Smooth muscle cell (in vitro differentiated cells): ENCODE data around the gene TTLL3. TPM values are rescaled to one million over a fixed set of nuclear protein-coding genes. Genes with fewer than 3 reads are reported as not detected.

Experiments
- DNase-seq: peaks from one replicate; lab custom pipeline; 2025; ENCODE audit not compliant: unreplicated experiment; lab: John Stamatoyannopoulos, UW
- H2AFZ ChIP-seq: fragments of 200-600 bp; sonication (generic); 2 replicates; pipeline ENCODE4 v1.6.0; 2016; ENCODE audit warnings: antibody characterized with exemption, low read depth, mild to moderate bottlenecking
- H3F3A ChIP-seq: fragments of 200-600 bp; sonication (generic); 2 replicates; pipeline ENCODE4 v1.6.0; 2017; ENCODE audit warnings: antibody characterized with exemption, low read depth
- H3K27ac ChIP-seq: fragments of 200-600 bp; sonication (generic); 2 replicates; pipeline ENCODE4 v1.5.1; 2016; ENCODE audit warnings: low read depth, mild to moderate bottlenecking
- H3K27me3 ChIP-seq: fragments of 200-600 bp; sonication (generic); 2 replicates; pipeline ENCODE4 v1.6.1; 2016; ENCODE audit warnings: low read depth, mild to moderate bottlenecking
- H3K36me3 ChIP-seq: fragments of 200-600 bp; sonication (generic); 2 replicates; pipeline ENCODE4 v1.5.1; 2016; ENCODE audit warnings: low read depth
- H3K4me1 ChIP-seq: fragments of 200-600 bp; sonication (generic); 2 replicates; pipeline ENCODE4 v1.5.1; 2016; ENCODE audit warnings: low read depth
- H3K4me2 ChIP-seq: fragments of 200-600 bp; sonication (generic); 2 replicates; pipeline ENCODE4 v1.6.0; 2016; ENCODE audit warnings: mild to moderate bottlenecking
- H3K4me3 ChIP-seq: fragments of 200-600 bp; sonication (generic); 2 replicates; pipeline ENCODE4 v1.5.1; 2016; ENCODE audit warnings: mild to moderate bottlenecking
- H3K79me2 ChIP-seq: fragments of 200-600 bp; sonication (generic); 2 replicates; pipeline ENCODE4 v1.6.0; 2016; ENCODE audit warnings: low read depth, mild to moderate bottlenecking
- H3K9ac ChIP-seq: fragments of 200-600 bp; sonication (generic); 2 replicates; pipeline ENCODE4 v1.6.0; 2016; ENCODE audit warnings: low read depth
- H3K9me3 ChIP-seq: fragments of 200-600 bp; sonication (generic); replicated peaks from 2 replicates; pipeline ENCODE4 v1.5.1; 2016; ENCODE audit warnings: low read depth
- H4K20me1 ChIP-seq: fragments of 200-600 bp; sonication (generic); 2 replicates; pipeline ENCODE4 v1.6.0; 2016; ENCODE audit warnings: low read depth
- WGBS: methylation state at CpG from one replicate; pipeline ENCODE4 v1.1.7; 2016; ENCODE audit warnings: low lambda C conversion rate; 5-methylcytosine and 5-hydroxymethylcytosine counted together
- polyA plus RNA-seq: library from polyadenylated mRNA; unstranded; fragments of >200 nt; fragmentation: Nextera tagmentation; extraction: Ambion mirVana; gene quantifications from 2 replicates; pipeline ENCODE4 v1.2.1, GENCODE V29; 2016
- total RNA-seq: library from RNA; depleted of rRNA; stranded (reverse); fragments of >200 nt; gene quantifications from 2 replicates; pipeline ENCODE4 v1.2.3, GENCODE V29; 2014
- TF ChIP-seq, protein P1 (sequence below): fragments of 200-600 bp; sonication (generic); IDR thresholded peaks from 2 replicates; pipeline ENCODE4 v1.5.1; 2017; ENCODE audit warnings: borderline replicate concordance, mild to moderate bottlenecking, antibody characterized with exemption; ENCODE audit not compliant: insufficient read depth, poor library complexity, severe bottlenecking

Gene TTLL3
- total and polyA plus RNA-seq, 2 experiments from 2014 or later, result 16.4 to 25.6 TPM

- WGBS, result 97% methylated on average over 14 of the region's 14 CpGs
- H3K27me3 ChIP-seq, result no peaks in the 10 kb centered on the region
- TF ChIP-seq, protein P1, sequence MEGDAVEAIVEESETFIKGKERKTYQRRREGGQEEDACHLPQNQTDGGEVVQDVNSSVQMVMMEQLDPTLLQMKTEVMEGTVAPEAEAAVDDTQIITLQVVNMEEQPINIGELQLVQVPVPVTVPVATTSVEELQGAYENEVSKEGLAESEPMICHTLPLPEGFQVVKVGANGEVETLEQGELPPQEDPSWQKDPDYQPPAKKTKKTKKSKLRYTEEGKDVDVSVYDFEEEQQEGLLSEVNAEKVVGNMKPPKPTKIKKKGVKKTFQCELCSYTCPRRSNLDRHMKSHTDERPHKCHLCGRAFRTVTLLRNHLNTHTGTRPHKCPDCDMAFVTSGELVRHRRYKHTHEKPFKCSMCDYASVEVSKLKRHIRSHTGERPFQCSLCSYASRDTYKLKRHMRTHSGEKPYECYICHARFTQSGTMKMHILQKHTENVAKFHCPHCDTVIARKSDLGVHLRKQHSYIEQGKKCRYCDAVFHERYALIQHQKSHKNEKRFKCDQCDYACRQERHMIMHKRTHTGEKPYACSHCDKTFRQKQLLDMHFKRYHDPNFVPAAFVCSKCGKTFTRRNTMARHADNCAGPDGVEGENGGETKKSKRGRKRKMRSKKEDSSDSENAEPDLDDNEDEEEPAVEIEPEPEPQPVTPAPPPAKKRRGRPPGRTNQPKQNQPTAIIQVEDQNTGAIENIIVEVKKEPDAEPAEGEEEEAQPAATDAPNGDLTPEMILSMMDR, result no peak
- no peaks in the 10 kb centered on the region for H3K4me1 ChIP-seq
- no peak overlapping the region for H2AFZ ChIP-seq
- no peaks in the 10 kb centered on the region for H3K79me2 ChIP-seq
- no peak overlapping the region for H3K27ac ChIP-seq
- no peak overlapping the region for H3K9ac ChIP-seq
- no peak overlapping the region for H3K4me3 ChIP-seq
- H3K4me2 ChIP-seq, result no peak overlapping the region
- H3F3A ChIP-seq, result no peaks in the 10 kb centered on the region
- peaks cover 2% of the 10 kb centered on the region for H3K36me3 ChIP-seq
- H3K9me3 ChIP-seq, result no peaks in the 10 kb centered on the region
- peaks cover 7% of the 10 kb centered on the region for H4K20me1 ChIP-seq
- DNase-seq, result no peak
Measured at GRCh38 chr3:9783954-9784353, 26.1 kb upstream of the TTLL3 start.

DNA sequence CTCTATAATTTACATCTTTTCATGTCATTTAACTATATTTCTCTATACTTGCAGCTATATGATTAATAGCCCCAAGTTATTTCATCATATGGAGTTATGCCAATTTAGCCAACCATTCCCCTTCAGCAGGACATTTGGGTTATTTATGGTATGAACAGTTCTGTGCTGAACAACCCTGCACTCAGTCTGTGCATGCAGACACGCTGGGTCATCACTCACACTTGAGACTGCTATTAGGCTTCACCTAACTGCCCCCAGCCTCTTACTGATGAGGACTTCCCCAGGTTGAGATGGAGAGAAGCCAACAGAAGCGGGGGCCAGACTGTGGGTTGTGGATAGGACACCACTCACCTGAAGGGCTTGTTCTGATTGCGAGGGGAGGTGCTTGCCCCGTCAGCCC, 25.1 kb upstream of the TTLL3 start:
- H3K9me3 ChIP-seq, result no peaks in the 10 kb centered on the region
- no peak overlapping the region for H2AFZ ChIP-seq
- peaks cover 7% of the 10 kb centered on the region for H4K20me1 ChIP-seq
- no peak overlapping the region for H3K9ac ChIP-seq
- no peak overlapping the region for H3K4me2 ChIP-seq
- H3F3A ChIP-seq, result no peaks in the 10 kb centered on the region
- no peaks in the 10 kb centered on the region for H3K27me3 ChIP-seq
- no peaks in the 10 kb centered on the region for H3K4me1 ChIP-seq
- H3K79me2 ChIP-seq, result no peaks in the 10 kb centered on the region
- WGBS, result 91% methylated on average over 4 of the region's 4 CpGs
- DNase-seq, result no peak
- peaks cover 2% of the 10 kb centered on the region for H3K36me3 ChIP-seq
- H3K27ac ChIP-seq, result no peak overlapping the region
- TF ChIP-seq, protein P1, result no peak
- no peak overlapping the region for H3K4me3 ChIP-seq

DNA sequence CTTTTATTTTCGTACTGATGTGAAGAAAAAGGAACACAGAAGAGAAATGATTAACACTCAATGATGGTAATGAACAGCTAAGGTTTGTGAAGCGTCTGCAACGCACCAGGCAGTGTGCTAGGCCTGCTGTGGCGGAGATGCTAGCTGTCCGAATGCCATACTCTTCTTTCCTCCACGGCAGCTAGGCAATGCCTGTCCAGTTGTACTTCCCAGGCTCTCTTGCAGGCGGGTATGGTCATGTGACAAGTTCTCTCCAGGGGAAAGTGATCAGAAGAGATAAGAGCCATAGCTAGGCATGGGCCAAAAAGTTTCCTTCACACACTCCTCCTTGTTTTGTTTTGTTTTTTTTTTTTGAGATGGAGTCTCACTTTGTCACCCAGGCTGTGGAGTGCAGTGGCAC, 24.5 kb upstream of the TTLL3 start:
- Histone ChIP-seq H3K4me2 (no peak overlapping the region), H3K79me2 (no peaks in the 10 kb centered on the region), H2AFZ (no peak overlapping the region), H3K9me3 (no peaks in the 10 kb centered on the region), H3K27ac (no peak overlapping the region), H3K4me1 (no peaks in the 10 kb centered on the region), H4K20me1 (peaks cover 7% of the 10 kb centered on the region), H3K9ac (no peak overlapping the region), H3K27me3 (no peaks in the 10 kb centered on the region), H3K36me3 (peaks cover 2% of the 10 kb centered on the region), H3K4me3 (no peak overlapping the region), H3F3A (peaks cover 4% of the 10 kb centered on the region)
- 90% methylated on average over 7 of the region's 7 CpGs for WGBS
- TF ChIP-seq, protein P1, result no peak
- DNase-seq, result no peak

GRCh38 chr3:9786209-9786739, 23.8 kb upstream of the TTLL3 start:
- no peak overlapping the region for H2AFZ ChIP-seq
- no peak overlapping the region for H3K4me2 ChIP-seq
- no peaks in the 10 kb centered on the region for H3K9me3 ChIP-seq
- H3K4me1 ChIP-seq, result no peaks in the 10 kb centered on the region
- no peak overlapping the region for H3K27ac ChIP-seq
- H3K79me2 ChIP-seq, result no peaks in the 10 kb centered on the region
- no peak for DNase-seq
- peaks cover 1% of the 10 kb centered on the region for H4K20me1 ChIP-seq
- TF ChIP-seq, protein P1, result no peak
- H3K27me3 ChIP-seq, result no peaks in the 10 kb centered on the region
- WGBS, result 95% methylated on average over 7 of the region's 7 CpGs
- H3K36me3 ChIP-seq, result peaks cover 2% of the 10 kb centered on the region
- H3K9ac ChIP-seq, result no peak overlapping the region
- H3F3A ChIP-seq, result peaks cover 4% of the 10 kb centered on the region
- H3K4me3 ChIP-seq, result no peak overlapping the region
